Gastrocnemius medialis (tissue), 4 donors: ENCODE measurements around the gene MED13.

ENCODE experiments used
- POLR2A ChIP-seq, 2 donors: fragments of 450-650 bp; IDR thresholded peaks; one replicate each; pipeline ENCODE4 v1.6.1; 2017; ENCODE audit warnings: antibody characterized with exemption in 2 of 2, mild to moderate bottlenecking in 2 of 2, moderate library complexity in 2 of 2
- TF ChIP-seq, protein P1 (sequence below), 5 experiments: fragments of 450-650 bp in 3 of 5; fragments of 200-600 bp in 2 of 5; sonication (generic) in 2 of 5; IDR thresholded peaks in 4 of 5; conservative IDR thresholded peaks in 1 of 5; 1 replicate in 4 of 5; 2 replicates in 1 of 5; pipeline ENCODE4 v1.5.1; 2016 to 2019; ENCODE audit warnings: antibody characterized with exemption in 5 of 5, mild to moderate bottlenecking in 3 of 5, moderate library complexity in 3 of 5

DNA sequence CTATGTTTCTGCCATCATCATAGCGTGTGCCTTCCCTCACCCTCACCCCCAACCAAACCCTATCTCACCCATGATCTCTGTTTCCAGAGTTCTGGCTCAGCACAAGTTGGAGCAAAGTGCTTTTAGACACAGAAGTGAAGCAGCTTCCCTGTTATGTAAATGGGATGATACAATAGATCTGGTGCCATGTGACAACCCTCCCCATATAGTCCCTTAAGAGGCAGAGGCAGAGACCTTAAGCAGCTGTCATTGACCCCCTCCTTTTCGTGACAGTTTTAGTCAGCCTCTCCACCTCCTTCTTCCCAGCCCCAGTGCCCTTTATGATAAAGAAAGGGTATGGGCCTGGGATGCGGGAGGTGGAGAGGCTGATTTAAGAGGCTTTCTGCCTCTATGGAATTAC lies 40.3 kb upstream of the MED13 start:
- TF ChIP-seq, protein P1, sequence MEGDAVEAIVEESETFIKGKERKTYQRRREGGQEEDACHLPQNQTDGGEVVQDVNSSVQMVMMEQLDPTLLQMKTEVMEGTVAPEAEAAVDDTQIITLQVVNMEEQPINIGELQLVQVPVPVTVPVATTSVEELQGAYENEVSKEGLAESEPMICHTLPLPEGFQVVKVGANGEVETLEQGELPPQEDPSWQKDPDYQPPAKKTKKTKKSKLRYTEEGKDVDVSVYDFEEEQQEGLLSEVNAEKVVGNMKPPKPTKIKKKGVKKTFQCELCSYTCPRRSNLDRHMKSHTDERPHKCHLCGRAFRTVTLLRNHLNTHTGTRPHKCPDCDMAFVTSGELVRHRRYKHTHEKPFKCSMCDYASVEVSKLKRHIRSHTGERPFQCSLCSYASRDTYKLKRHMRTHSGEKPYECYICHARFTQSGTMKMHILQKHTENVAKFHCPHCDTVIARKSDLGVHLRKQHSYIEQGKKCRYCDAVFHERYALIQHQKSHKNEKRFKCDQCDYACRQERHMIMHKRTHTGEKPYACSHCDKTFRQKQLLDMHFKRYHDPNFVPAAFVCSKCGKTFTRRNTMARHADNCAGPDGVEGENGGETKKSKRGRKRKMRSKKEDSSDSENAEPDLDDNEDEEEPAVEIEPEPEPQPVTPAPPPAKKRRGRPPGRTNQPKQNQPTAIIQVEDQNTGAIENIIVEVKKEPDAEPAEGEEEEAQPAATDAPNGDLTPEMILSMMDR (IDR thresholded peaks at IDR 0.05 in 4 of 5, conservative IDR thresholded peaks at IDR 0.05 in 1 of 5), result no peak
- TF ChIP-seq POLR2A (IDR thresholded peaks at IDR 0.05), result no peak
